Astrocyte of the cerebellum (primary cell): ENCODE data around the gene PCDH9.
A peak's percentile ranks its signal among the peaks of the same experiment; 100 is the strongest.

Experiments
- DNase-seq: peaks from one replicate; pipeline ENCODE4 v3.0.0-alpha.2; 2011; ENCODE audit warnings: low read depth
- H3K4me3 ChIP-seq: 2 replicates; pipeline ENCODE4 v1.5.1; 2011; ENCODE audit warnings: mild to moderate bottlenecking, low read depth, low read length, moderate library complexity
- CTCF ChIP-seq: IDR thresholded peaks from 2 replicates; pipeline ENCODE4 v1.5.1; 2012; ENCODE audit warnings: low read length, low read depth, moderate library complexity, mild to moderate bottlenecking; ENCODE audit errors: missing control alignments
- in situ Hi-C: cut with HindIII; loops from 2 replicates; pipeline ENCODE4 v1.10.0; 2017; ENCODE audit warnings: low sequenced_read_pairs

Gene PCDH9

GRCh38 chr13:66811455-66811854, 418.7 kb downstream of the PCDH9 start:
- in situ Hi-C loops = no loop called here
- no peak for TF ChIP-seq CTCF
- no peak for DNase-seq
- no peak overlapping the region for H3K4me3 ChIP-seq

GRCh38 chr13:66809485-66809884, 420.7 kb downstream of the PCDH9 start:
- no peak for DNase-seq
- H3K4me3 ChIP-seq = no peak overlapping the region
- TF ChIP-seq CTCF = no peak
- in situ Hi-C loops = no loop called here

GRCh38 chr13:66807251-66807650, 422.9 kb downstream of the PCDH9 start:
- in situ Hi-C loops = no loop called here
- no peak overlapping the region for H3K4me3 ChIP-seq
- DNase-seq = no peak
- TF ChIP-seq CTCF = no peak

- no peak overlapping the region for H3K4me3 ChIP-seq
- peak; percentile 66 for DNase-seq
- in situ Hi-C loops = no loop called here
- TF ChIP-seq CTCF = no peak
These were observed 424.5 kb downstream of the PCDH9 start for GRCh38 chr13:66805657-66806056.

- no peak overlapping the region for H3K4me3 ChIP-seq
- TF ChIP-seq CTCF = no peak
- in situ Hi-C loops = loop anchor here (5.0 kb wide), 1 partner anchor 33 kb away; no protein-coding TSS in a partner anchor
- DNase-seq = no peak
These were observed 426.2 kb downstream of the PCDH9 start for GRCh38 chr13:66803808-66804456.

GRCh38 chr13:66803013-66803807, 426.9 kb downstream of the PCDH9 start:
- no peak overlapping the region for H3K4me3 ChIP-seq
- in situ Hi-C loops = loop anchor here (5.0 kb wide), 1 partner anchor 34 kb away; no protein-coding TSS in a partner anchor
- DNase-seq = no peak
- no peak for TF ChIP-seq CTCF
